SK-N-SH (cell line): ENCODE measurements around the gene CCDC197. TPM values are rescaled to one million over a fixed set of nuclear protein-coding genes. Genes with fewer than 3 reads are reported as not detected.

ENCODE experiments used
- CTCF ChIA-PET: fragments of 300-600, 350-600 bp; formaldehyde crosslinking; extraction: SDS; loops from one replicate; lab custom pipeline; 2021; lab: Yijun Ruan, JAX
- POLR2A ChIA-PET: fragments of 350-600 bp; sonication (Branson Sonifier 250); formaldehyde crosslinking; extraction: SDS; loops from one replicate; lab custom pipeline; 2020; ENCODE audit warnings: antibody characterized with exemption, inconsistent platforms; lab: Yijun Ruan, JAX
- DNase-seq: peaks from one replicate; pipeline ENCODE4 v3.0.0; 2012
- H2AFZ ChIP-seq: fragments of 200-600 bp; sonication (generic); 2 replicates; pipeline ENCODE4 v1.8.1; 2016; ENCODE audit warnings: antibody characterized with exemption, mild to moderate bottlenecking, low read depth
- H3F3A ChIP-seq: fragments of 200-600 bp; sonication (generic); replicated peaks from 2 replicates; pipeline ENCODE3; 2016; ENCODE audit warnings: antibody characterized with exemption, mild to moderate bottlenecking; ENCODE audit not compliant: insufficient read depth
- H3K27ac ChIP-seq, 2 experiments: fragments of 200-500 bp in 1 of 2; fragments of 200-600 bp in 1 of 2; sonication (Bioruptor generic) in 1 of 2; sonication (generic), shearing (Covaris generic) in 1 of 2; 2 replicates each; pipeline versions ENCODE4 v1.5.1 to v1.6.1; 2014 to 2016; ENCODE audit warnings: low read depth in 2 of 2, inconsistent platforms in 1 of 2, low read length in 1 of 2, mild to moderate bottlenecking in 1 of 2, mixed read lengths in 1 of 2
- H3K27me3 ChIP-seq: fragments of 200-600 bp; sonication (generic), shearing (Covaris generic); 2 replicates; pipeline ENCODE4 v1.6.1; 2016; ENCODE audit warnings: mixed run types; ENCODE audit not compliant: insufficient read depth
- H3K36me3 ChIP-seq, 2 experiments: fragments of 200-500 bp in 1 of 2; fragments of 200-600 bp in 1 of 2; sonication (Bioruptor generic) in 1 of 2; sonication (generic) in 1 of 2; replicated peaks in 1 of 2; 2 replicates each; pipeline versions ENCODE3 to v1.5.1; 2014 to 2016; ENCODE audit warnings: low read length in 1 of 2, mild to moderate bottlenecking in 1 of 2; ENCODE audit not compliant: insufficient read depth in 2 of 2, control insufficient read depth in 1 of 2
- H3K4me1 ChIP-seq, 2 experiments: fragments of 200-500 bp in 1 of 2; fragments of 200-600 bp in 1 of 2; sonication (Bioruptor generic) in 1 of 2; sonication (generic), shearing (Covaris generic) in 1 of 2; 2 replicates each; pipeline versions ENCODE4 v1.5.1 to v1.6.1; 2014 to 2016; ENCODE audit warnings: low read depth in 1 of 2, low read length in 1 of 2, mixed run types in 1 of 2; ENCODE audit not compliant: insufficient read depth in 2 of 2, control insufficient read depth in 1 of 2
- H3K4me2 ChIP-seq: fragments of 200-600 bp; sonication (generic), shearing (Covaris generic); 2 replicates; pipeline ENCODE4 v1.6.1; 2017; ENCODE audit warnings: mixed run types
- H3K4me3 ChIP-seq, 2 experiments: fragments of 200-500 bp in 1 of 2; fragments of 200-600 bp in 1 of 2; sonication (Bioruptor generic) in 1 of 2; sonication (generic), shearing (Covaris generic) in 1 of 2; 2 replicates each; pipeline versions ENCODE4 v1.5.1 to v1.8.1; 2014 to 2016; ENCODE audit warnings: low read depth in 2 of 2, inconsistent platforms in 1 of 2, low read length in 1 of 2, mild to moderate bottlenecking in 1 of 2, mixed read lengths in 1 of 2, moderate library complexity in 1 of 2
- H3K79me2 ChIP-seq: fragments of 200-600 bp; sonication (generic); 2 replicates; pipeline ENCODE4 v1.8.1; 2017; ENCODE audit warnings: mild to moderate bottlenecking; ENCODE audit not compliant: insufficient read depth
- H3K9ac ChIP-seq: fragments of 200-600 bp; sonication (generic); 2 replicates; pipeline ENCODE4 v1.6.1; 2017; ENCODE audit warnings: mixed run types
- H3K9me2 ChIP-seq: fragments of 200-600 bp; sonication (generic); 2 replicates; pipeline ENCODE4 v1.6.1; 2017; ENCODE audit warnings: mixed run types
- H3K9me3 ChIP-seq: fragments of 200-600 bp; sonication (generic); 2 replicates; pipeline ENCODE4 v1.6.1; 2017; ENCODE audit warnings: mixed run types, mild to moderate bottlenecking, moderate library complexity
- H4K20me1 ChIP-seq: fragments of 200-600 bp; sonication (generic); 2 replicates; pipeline ENCODE4 v1.6.1; 2017; ENCODE audit warnings: mild to moderate bottlenecking, mixed run types; ENCODE audit not compliant: insufficient read depth
- CHD2 ChIP-seq: fragments of 150-350 bp; IDR thresholded peaks from 2 replicates; pipeline ENCODE4 v1.6.1; 2018; ENCODE audit warnings: low read length; ENCODE audit not compliant: partially characterized antibody
- EP300 ChIP-seq, 2 experiments: IDR thresholded peaks; 2 replicates each; pipeline versions ENCODE4 v1.4.0 to v1.6.1; 2012; ENCODE audit warnings: borderline replicate concordance in 1 of 2, low read depth in 1 of 2, low read length in 1 of 2
- EZH2phosphoT487 ChIP-seq: fragments of 200-600 bp; sonication (generic); IDR thresholded peaks from 2 replicates; pipeline ENCODE4 v1.6.1; 2017; ENCODE audit warnings: low read depth, mixed run types, mild to moderate bottlenecking, antibody characterized with exemption, moderate library complexity, borderline replicate concordance
- FOSL2 ChIP-seq: IDR thresholded peaks from 2 replicates; pipeline ENCODE4 v1.4.0; 2012; ENCODE audit warnings: low read depth, mild to moderate bottlenecking, moderate library complexity, borderline replicate concordance
- GABPA ChIP-seq: IDR thresholded peaks from 2 replicates; pipeline ENCODE4 v1.4.0; 2012; ENCODE audit warnings: low read depth, mild to moderate bottlenecking
- GATA2 ChIP-seq: sonication (generic); formaldehyde crosslinking; IDR thresholded peaks from 2 replicates; pipeline ENCODE4 v1.5.0; 2020; ENCODE audit warnings: mild to moderate bottlenecking, missing genetic modification reagents
- JUND ChIP-seq: IDR thresholded peaks from 2 replicates; pipeline ENCODE4 v1.4.0; 2012
- MAX ChIP-seq: IDR thresholded peaks from 2 replicates; pipeline ENCODE4 v1.4.0; 2012; ENCODE audit warnings: low read depth
- MEF2A ChIP-seq: IDR thresholded peaks from 2 replicates; pipeline ENCODE4 v1.4.0; 2012; ENCODE audit warnings: low read depth, borderline replicate concordance
- MXI1 ChIP-seq: IDR thresholded peaks from 2 replicates; pipeline ENCODE4 v1.6.1; 2012; ENCODE audit warnings: mild to moderate bottlenecking, low read depth, low read length, improper control_type of control experiment
- RAD21 ChIP-seq: IDR thresholded peaks from 2 replicates; pipeline ENCODE4 v1.6.1; 2012; ENCODE audit warnings: mild to moderate bottlenecking, low read length
- RCOR1 ChIP-seq: fragments of 150-350 bp; IDR thresholded peaks from 2 replicates; pipeline ENCODE4 v1.6.1; 2017; ENCODE audit warnings: antibody characterized with exemption, low read length
- RFX5 ChIP-seq: IDR thresholded peaks from 2 replicates; pipeline ENCODE4 v1.6.1; 2012; ENCODE audit warnings: mild to moderate bottlenecking, improper control_type of control experiment, low read length
- SMC3 ChIP-seq: IDR thresholded peaks from 2 replicates; pipeline ENCODE4 v1.6.1; 2012; ENCODE audit warnings: low read depth, low read length, improper control_type of control experiment
- TAF1 ChIP-seq: IDR thresholded peaks from 2 replicates; pipeline ENCODE4 v1.6.1; 2012; ENCODE audit warnings: low read depth, mild to moderate bottlenecking, low read length, moderate library complexity, borderline replicate concordance
- WGBS: methylation state at CpG from one replicate; pipeline ENCODE4 v1.1.6; 2017; ENCODE audit warnings: low lambda C conversion rate; 5-methylcytosine and 5-hydroxymethylcytosine counted together
- polyA plus RNA-seq, 3 experiments: library from polyadenylated mRNA; depleted of rRNA; stranded (reverse); fragments of >200 nt; gene quantifications; 2 replicates each; pipeline ENCODE4 v1.2.3, GENCODE V29; 2012
- TF ChIP-seq, protein P1 (sequence below): IDR thresholded peaks from 2 replicates; pipeline ENCODE4 v1.6.1; 2012; ENCODE audit warnings: mild to moderate bottlenecking, low read depth, low read length, moderate library complexity
- TF ChIP-seq, protein P2 (sequence below): IDR thresholded peaks from 2 replicates; pipeline ENCODE4 v1.4.0; 2012; ENCODE audit warnings: low read depth, borderline replicate concordance

Gene CCDC197
- polyA plus RNA-seq, 1 of the 3 experiments (the other 2 are of a cell fraction): not detected

DNA sequence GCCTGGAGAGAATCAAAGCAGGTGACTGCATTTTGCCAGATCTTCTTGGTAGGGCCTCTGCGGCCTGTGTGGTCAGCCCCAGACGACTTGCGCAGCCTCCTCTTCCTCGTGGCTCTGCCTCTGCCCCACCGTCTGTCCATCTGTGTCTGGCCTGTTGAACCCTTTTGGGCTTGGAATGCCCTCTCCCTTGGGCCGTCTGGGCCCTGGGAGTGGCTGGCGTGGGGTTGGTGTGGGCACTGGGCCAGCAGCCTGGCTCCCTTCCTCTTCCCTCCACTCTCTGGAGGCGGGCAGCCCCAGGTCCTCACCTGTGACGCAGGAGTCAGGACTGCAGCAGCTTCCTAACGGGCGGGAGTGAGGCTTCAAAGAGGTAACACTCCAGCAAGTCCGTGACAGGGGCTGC, 9.7 kb upstream of the CCDC197 start:
- Histone ChIP-seq H3F3A (no peaks in the 10 kb centered on the region), H3K4me3 (no peak overlapping the region), H3K9me3 (no peaks in the 10 kb centered on the region), H4K20me1 (no peaks in the 10 kb centered on the region), H3K4me1 (peaks cover 5 to 7% of the 10 kb centered on the region in 2 experiments; a peak in 2 of 4 replicates), H3K36me3 (no peaks in the 10 kb centered on the region), H3K27me3 (no peaks in the 10 kb centered on the region), H3K27ac (no peak overlapping the region), H3K4me2 (no peak overlapping the region), H3K79me2 (no peaks in the 10 kb centered on the region), H3K9ac (no peak overlapping the region), H3K9me2 (no peaks in the 10 kb centered on the region), H2AFZ (no peak overlapping the region)
- 85% methylated on average over 7 of the region's 12 CpGs for WGBS
- no peak for DNase-seq
- TF ChIP-seq SMC3 (no peak), MAX (no peak), FOSL2 (no peak), GATA2 (CRISPR knock-in tag) (no peak), MEF2A (no peak), RFX5 (no peak), EZH2phosphoT487 (no peak), RCOR1 (no peak), CHD2 (no peak)
- TF ChIP-seq, protein P1, sequence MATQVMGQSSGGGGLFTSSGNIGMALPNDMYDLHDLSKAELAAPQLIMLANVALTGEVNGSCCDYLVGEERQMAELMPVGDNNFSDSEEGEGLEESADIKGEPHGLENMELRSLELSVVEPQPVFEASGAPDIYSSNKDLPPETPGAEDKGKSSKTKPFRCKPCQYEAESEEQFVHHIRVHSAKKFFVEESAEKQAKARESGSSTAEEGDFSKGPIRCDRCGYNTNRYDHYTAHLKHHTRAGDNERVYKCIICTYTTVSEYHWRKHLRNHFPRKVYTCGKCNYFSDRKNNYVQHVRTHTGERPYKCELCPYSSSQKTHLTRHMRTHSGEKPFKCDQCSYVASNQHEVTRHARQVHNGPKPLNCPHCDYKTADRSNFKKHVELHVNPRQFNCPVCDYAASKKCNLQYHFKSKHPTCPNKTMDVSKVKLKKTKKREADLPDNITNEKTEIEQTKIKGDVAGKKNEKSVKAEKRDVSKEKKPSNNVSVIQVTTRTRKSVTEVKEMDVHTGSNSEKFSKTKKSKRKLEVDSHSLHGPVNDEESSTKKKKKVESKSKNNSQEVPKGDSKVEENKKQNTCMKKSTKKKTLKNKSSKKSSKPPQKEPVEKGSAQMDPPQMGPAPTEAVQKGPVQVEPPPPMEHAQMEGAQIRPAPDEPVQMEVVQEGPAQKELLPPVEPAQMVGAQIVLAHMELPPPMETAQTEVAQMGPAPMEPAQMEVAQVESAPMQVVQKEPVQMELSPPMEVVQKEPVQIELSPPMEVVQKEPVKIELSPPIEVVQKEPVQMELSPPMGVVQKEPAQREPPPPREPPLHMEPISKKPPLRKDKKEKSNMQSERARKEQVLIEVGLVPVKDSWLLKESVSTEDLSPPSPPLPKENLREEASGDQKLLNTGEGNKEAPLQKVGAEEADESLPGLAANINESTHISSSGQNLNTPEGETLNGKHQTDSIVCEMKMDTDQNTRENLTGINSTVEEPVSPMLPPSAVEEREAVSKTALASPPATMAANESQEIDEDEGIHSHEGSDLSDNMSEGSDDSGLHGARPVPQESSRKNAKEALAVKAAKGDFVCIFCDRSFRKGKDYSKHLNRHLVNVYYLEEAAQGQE: no peak
- TF ChIP-seq, protein P2, sequence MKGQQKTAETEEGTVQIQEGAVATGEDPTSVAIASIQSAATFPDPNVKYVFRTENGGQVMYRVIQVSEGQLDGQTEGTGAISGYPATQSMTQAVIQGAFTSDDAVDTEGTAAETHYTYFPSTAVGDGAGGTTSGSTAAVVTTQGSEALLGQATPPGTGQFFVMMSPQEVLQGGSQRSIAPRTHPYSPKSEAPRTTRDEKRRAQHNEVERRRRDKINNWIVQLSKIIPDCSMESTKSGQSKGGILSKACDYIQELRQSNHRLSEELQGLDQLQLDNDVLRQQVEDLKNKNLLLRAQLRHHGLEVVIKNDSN: no peak
- CTCF ChIA-PET: interaction anchor here (1.1 to 1.7 kb wide), 3 partner anchors 10 to 149 kb away, joined by 3 to 5 read pairs (median 4); partner anchors contain the start of gene CCDC197
- POLR2A ChIA-PET: no interaction called here

- DNase-seq: no peak
- Histone ChIP-seq H3K4me1 (peaks cover 5 to 7% of the 10 kb centered on the region in 2 experiments; a peak in 2 of 4 replicates), H3K9ac (no peak overlapping the region), H3K36me3 (no peaks in the 10 kb centered on the region), H2AFZ (no peak overlapping the region), H3K9me2 (no peaks in the 10 kb centered on the region), H3K79me2 (no peaks in the 10 kb centered on the region), H3F3A (no peaks in the 10 kb centered on the region), H3K9me3 (no peaks in the 10 kb centered on the region), H3K4me2 (no peak overlapping the region), H3K27me3 (no peaks in the 10 kb centered on the region), H4K20me1 (no peaks in the 10 kb centered on the region), H3K27ac (no peak overlapping the region), H3K4me3 (no peak overlapping the region)
- ChIA-PET CTCF (interaction anchor here (1.7 kb wide), 1 partner anchor 149 kb away, joined by 5 read pairs; no protein-coding TSS in a partner anchor), POLR2A (no interaction called here)
- 87% methylated on average over 3 of the region's 3 CpGs for WGBS
- TF ChIP-seq GABPA (no peak), RAD21 (no peak), TAF1 (no peak), RFX5 (no peak), MXI1 (no peak), EP300 (IDR thresholded peaks at IDR 0.05; ENCODE audit: borderline replicate concordance in 1 of 2, low read depth in 1 of 2, low read length in 1 of 2) (no peak), JUND (no peak)
Observed at GRCh38 chr14:93987815-93988476, 9.2 kb upstream of the CCDC197 start.
